ENCODE results near the gene KCNS1. TPM values are rescaled to one million over a fixed set of nuclear protein-coding genes. Genes with fewer than 3 reads are reported as not detected.

The KCNS1 gene
- total RNA-seq, 1 experiment from 2014 or later = not detected

GRCh38 chr20:45101333-45101850 lies 465 bp upstream of the KCNS1 start:
- H2AFZ ChIP-seq (ENCODE audit: low read depth, low read length, poor library complexity, severe bottlenecking) = no peak overlapping the region
- H3K4me2 ChIP-seq (ENCODE audit: low read length) = no peak overlapping the region
- no peaks in the 10 kb centered on the region for H3K4me1 ChIP-seq (ENCODE audit: control insufficient read depth in 1 of 2, insufficient read depth in 2 of 2, low read length in 2 of 2)
- DNase-seq (ENCODE audit: low read depth, low spot score) = no peak
- POLR2A ChIA-PET = no interaction called here
- no peaks in the 10 kb centered on the region for H3K36me3 ChIP-seq (ENCODE audit: control insufficient read depth in 1 of 2, insufficient read depth in 2 of 2, low read length in 2 of 2)
- RAD21 ChIA-PET (ENCODE audit: low non-redundant PET in 1 of 2, low total read pairs in 2 of 2, uncharacterized antibody in 2 of 2, unreplicated experiment in 2 of 2) = no interaction called here
- H3K79me2 ChIP-seq (ENCODE audit: insufficient read depth, low read length) = no peaks in the 10 kb centered on the region
- H3K9me2 ChIP-seq (ENCODE audit: insufficient read depth) = no peaks in the 10 kb centered on the region
- no TSS peak for BruUV-seq (replicated peaks)
- TF ChIP-seq SRF (IDR thresholded peaks at IDR 0.05; ENCODE audit: low read depth) = no peak
- no peak for TF ChIP-seq ELF1 (IDR thresholded peaks at IDR 0.05; ENCODE audit: borderline replicate concordance, low read depth)
- H3K9ac ChIP-seq (ENCODE audit: low read length) = no peak overlapping the region
- no peaks in the 10 kb centered on the region for H3K9me3 ChIP-seq (ENCODE audit: control insufficient read depth in 1 of 2, insufficient read depth in 1 of 2, low read depth in 1 of 2, low read length in 2 of 2)
- CTCF ChIA-PET = interaction anchor here (1.1 kb wide), 1 partner anchor 57 kb away, joined by 3 read pairs; no protein-coding TSS in a partner anchor
- ATAC-seq = no peak
- H3K27ac ChIP-seq (ENCODE audit: low read depth, low read length) = no peak overlapping the region
- H3K27me3 ChIP-seq (ENCODE audit: insufficient read depth, low read length) = no peaks in the 10 kb centered on the region; the same call in 1 of the 2 replicates
- no peaks in the 10 kb centered on the region for H4K20me1 ChIP-seq (ENCODE audit: insufficient read depth)
- intact Hi-C loops (cut with micrococcal nuclease) = no loop called here
- H3K4me3 ChIP-seq (replicated peaks in 1 of 2; ENCODE audit: low read depth in 1 of 2, low read length in 2 of 2) = no peak overlapping the region

GRCh38 chr20:45098103-45098773 lies 2.7 kb downstream of the KCNS1 start:
- no peak overlapping the region for H3K4me3 ChIP-seq (replicated peaks in 1 of 2; ENCODE audit: low read depth in 1 of 2, low read length in 2 of 2)
- no peaks in the 10 kb centered on the region for H3K9me2 ChIP-seq (ENCODE audit: insufficient read depth)
- H3K27me3 ChIP-seq (ENCODE audit: insufficient read depth, low read length) = no peaks in the 10 kb centered on the region
- CTCF ChIA-PET = interaction anchor here (0.9 to 7.6 kb wide), 3 partner anchors 55 to 131 kb away, joined by 3 to 92 read pairs (median 6); no protein-coding TSS in a partner anchor
- POLR2A ChIA-PET = no interaction called here
- no peak overlapping the region for H3K4me2 ChIP-seq (ENCODE audit: low read length)
- no peak overlapping the region for H2AFZ ChIP-seq (ENCODE audit: low read depth, low read length, poor library complexity, severe bottlenecking)
- intact Hi-C loops (cut with micrococcal nuclease) = no loop called here
- H3K79me2 ChIP-seq (ENCODE audit: insufficient read depth, low read length) = no peaks in the 10 kb centered on the region
- no peaks in the 10 kb centered on the region for H3K4me1 ChIP-seq (ENCODE audit: control insufficient read depth in 1 of 2, insufficient read depth in 2 of 2, low read length in 2 of 2)
- DNase-seq (ENCODE audit: low read depth, low spot score) = no peak
- no peaks in the 10 kb centered on the region for H3K9me3 ChIP-seq (ENCODE audit: control insufficient read depth in 1 of 2, insufficient read depth in 1 of 2, low read depth in 1 of 2, low read length in 2 of 2)
- TF ChIP-seq CTCF (IDR thresholded peaks at IDR 0.05 in 2 of 3, conservative IDR thresholded peaks at IDR 0.05 in 1 of 3; ENCODE audit: borderline replicate concordance in 1 of 3, insufficient read depth in 1 of 3, low read depth in 2 of 3, low read length in 2 of 3) (0 out of 6 replicates have a peak, but pooled peaks of 2 of the 3 experiments have one; percentile 7 to 9), YY1 (IDR thresholded peaks at IDR 0.05; ENCODE audit: extremely low read depth, insufficient replicate concordance, low read depth, low read length) (no peak)
- no peak overlapping the region for H3K27ac ChIP-seq (ENCODE audit: low read depth, low read length)
- H4K20me1 ChIP-seq (ENCODE audit: insufficient read depth) = no peaks in the 10 kb centered on the region
- RAD21 ChIA-PET (ENCODE audit: low non-redundant PET in 1 of 2, low total read pairs in 2 of 2, uncharacterized antibody in 2 of 2, unreplicated experiment in 2 of 2) = no interaction called here
- BruUV-seq (replicated peaks) = no TSS peak
- H3K9ac ChIP-seq (ENCODE audit: low read length) = no peak overlapping the region
- ATAC-seq = no peak
- no peaks in the 10 kb centered on the region for H3K36me3 ChIP-seq (ENCODE audit: control insufficient read depth in 1 of 2, insufficient read depth in 2 of 2, low read length in 2 of 2)

All from HCT116 (cell line).